ENCODE measurements around the gene ZFHX3. TPM values are rescaled to one million over a fixed set of nuclear protein-coding genes. Genes with fewer than 3 reads are reported as not detected.

ZFHX3 gene
- total RNA-seq, 3 donors from 2014 or later: 13.8 to 36.0 (median 15.5) TPM

DNA sequence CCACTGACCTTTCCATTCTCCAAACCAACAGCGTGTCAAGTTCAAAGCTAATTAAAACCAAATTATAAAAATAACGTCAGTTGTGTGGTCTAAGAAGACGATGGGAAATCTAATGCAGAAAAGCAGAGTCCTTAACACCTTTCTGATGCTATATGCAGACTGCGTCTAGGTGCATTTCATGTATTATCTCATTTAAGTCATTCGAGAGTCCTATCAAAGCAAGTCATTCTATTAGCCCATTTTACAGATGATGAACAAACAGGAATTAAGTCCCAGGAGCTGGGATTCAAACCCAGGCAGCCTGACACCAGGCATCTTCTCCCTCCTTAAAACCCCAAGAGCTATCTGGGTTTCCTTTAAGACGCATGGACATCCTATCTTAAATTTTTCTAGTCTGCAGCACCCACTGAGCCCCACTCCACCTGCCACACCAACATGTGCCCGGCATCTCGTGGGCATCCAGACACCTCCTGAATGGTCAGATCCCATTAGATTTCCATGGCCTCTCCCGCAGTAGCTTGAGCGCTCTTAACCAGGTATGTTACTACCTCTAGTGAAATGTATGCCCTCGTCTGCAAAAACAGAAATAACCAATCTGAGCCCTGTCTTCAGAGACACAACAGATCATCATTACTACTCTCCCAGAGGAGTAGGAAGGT is 115.1 kb downstream of the ZFHX3 start:
- TF ChIP-seq, protein P1, sequence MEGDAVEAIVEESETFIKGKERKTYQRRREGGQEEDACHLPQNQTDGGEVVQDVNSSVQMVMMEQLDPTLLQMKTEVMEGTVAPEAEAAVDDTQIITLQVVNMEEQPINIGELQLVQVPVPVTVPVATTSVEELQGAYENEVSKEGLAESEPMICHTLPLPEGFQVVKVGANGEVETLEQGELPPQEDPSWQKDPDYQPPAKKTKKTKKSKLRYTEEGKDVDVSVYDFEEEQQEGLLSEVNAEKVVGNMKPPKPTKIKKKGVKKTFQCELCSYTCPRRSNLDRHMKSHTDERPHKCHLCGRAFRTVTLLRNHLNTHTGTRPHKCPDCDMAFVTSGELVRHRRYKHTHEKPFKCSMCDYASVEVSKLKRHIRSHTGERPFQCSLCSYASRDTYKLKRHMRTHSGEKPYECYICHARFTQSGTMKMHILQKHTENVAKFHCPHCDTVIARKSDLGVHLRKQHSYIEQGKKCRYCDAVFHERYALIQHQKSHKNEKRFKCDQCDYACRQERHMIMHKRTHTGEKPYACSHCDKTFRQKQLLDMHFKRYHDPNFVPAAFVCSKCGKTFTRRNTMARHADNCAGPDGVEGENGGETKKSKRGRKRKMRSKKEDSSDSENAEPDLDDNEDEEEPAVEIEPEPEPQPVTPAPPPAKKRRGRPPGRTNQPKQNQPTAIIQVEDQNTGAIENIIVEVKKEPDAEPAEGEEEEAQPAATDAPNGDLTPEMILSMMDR (IDR thresholded peaks at IDR 0.05): no peak
- intact Hi-C loops (cut with DNase I, micrococcal nuclease): no loop called here
- DNase-seq (no peak), ATAC-seq (no peak)
- Histone ChIP-seq H3K36me3 (ENCODE audit: low read depth) (no peaks in the 10 kb centered on the region), H3K4me1 (ENCODE audit: low read depth) (peaks cover 4% of the 10 kb centered on the region), H3K4me3 (no peak overlapping the region), H3K9me3 (no peaks in the 10 kb centered on the region)

DNA sequence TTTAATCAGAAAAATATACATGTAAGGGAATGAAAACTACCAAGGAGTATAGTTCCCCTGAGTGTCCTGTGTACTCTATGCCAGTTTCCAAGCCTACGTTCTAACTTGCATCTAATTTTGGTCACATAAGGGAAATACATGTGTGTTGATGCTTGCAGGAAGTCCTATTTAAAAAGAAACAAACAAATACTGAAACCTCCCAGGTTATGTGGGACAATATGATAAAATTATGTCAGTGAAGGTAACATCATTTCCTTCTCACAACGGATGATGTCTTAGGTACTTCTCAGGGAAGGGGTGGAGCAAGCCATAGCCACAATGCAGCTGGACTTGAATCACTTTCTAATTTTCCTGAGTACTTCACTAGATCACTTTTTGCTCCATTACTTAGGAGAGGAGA is 115.9 kb downstream of the ZFHX3 start:
- DNase-seq: no peak

DNA sequence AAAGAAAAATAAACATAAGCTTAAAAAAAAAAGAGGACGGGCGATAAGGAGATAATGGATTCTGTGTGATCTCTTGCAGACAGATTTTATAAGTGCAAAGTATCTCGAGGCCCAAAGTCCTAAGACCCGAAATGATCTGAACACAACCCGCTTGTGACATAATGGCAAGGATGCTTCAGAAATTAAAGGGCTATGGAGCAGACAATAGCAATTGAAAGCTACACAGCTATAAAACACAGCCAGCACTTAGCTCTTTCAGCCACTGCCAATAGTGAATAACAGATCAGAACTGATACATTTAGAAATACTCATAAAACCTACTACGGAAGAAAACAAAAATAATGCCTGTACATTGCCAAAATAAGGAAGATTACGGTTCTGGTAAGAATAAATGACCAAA is 117.5 kb downstream of the ZFHX3 start:
- DNase-seq: no peak
- H3K4me1 ChIP-seq (ENCODE audit: low read depth): peaks cover 4% of the 10 kb centered on the region
- no peak for ATAC-seq
- intact Hi-C loops (cut with DNase I, micrococcal nuclease): no loop called here
- TF ChIP-seq, protein P1 (IDR thresholded peaks at IDR 0.05): no peak
- H3K36me3 ChIP-seq (ENCODE audit: low read depth): no peaks in the 10 kb centered on the region
- H3K9me3 ChIP-seq: no peaks in the 10 kb centered on the region
- no peak overlapping the region for H3K4me3 ChIP-seq

More for the DNA sequence above, 115.9 kb downstream of the ZFHX3 start:
- TF ChIP-seq, protein P1 (IDR thresholded peaks at IDR 0.05): no peak
- Histone ChIP-seq H3K9me3 (no peaks in the 10 kb centered on the region), H3K4me1 (ENCODE audit: low read depth) (peaks cover 4% of the 10 kb centered on the region), H3K4me3 (no peak overlapping the region), H3K36me3 (ENCODE audit: low read depth) (no peaks in the 10 kb centered on the region)
- intact Hi-C loops (cut with DNase I, micrococcal nuclease): no loop called here
- peak; percentile 8 for ATAC-seq

DNA sequence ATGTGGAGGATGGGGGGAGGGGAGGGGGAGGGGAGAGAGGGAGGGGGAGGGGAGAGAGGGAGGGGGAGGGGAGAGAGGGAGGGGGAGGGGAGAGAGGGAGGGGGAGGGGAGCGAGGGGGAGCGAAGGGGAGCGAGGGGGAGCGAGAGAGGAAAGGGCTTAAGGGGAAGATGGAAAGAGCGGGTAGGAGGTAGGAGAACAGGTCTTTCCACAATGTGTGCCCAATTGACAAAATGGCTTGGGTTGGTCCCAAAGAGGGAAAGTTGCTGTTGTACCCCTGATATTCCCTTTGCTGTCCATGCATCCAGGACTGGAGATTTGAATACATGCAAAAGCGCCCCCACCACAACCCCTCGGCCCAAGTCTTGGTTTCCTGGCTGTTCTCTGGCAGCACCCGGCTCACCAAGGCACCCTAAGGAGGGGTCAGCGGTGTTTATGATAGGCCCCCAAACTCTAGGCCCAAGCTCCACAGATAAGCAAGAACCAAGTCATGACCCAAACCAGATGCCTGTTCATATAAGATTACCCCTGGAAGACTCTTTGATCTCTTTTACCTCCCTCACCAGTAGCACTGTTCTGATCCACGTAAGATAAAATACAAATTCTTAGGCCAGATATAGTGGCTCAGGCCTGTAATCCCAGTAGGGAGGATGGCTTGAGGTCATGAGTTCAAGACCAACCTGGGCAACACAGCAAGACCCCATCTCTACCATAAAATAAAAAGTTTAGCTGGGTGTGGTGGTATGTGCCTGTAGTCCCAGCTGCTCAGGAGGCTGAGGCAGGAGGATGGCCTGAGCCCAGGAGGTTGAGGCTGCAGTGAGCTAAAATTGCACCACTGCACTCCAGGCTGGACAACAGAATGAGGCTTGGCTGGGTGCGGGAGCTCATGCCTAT is 119.6 kb downstream of the ZFHX3 start:
- Histone ChIP-seq H3K4me1 (ENCODE audit: low read depth) (no peaks in the 10 kb centered on the region), H3K36me3 (ENCODE audit: low read depth) (no peaks in the 10 kb centered on the region), H3K4me3 (no peak overlapping the region), H3K9me3 (no peaks in the 10 kb centered on the region)
- no peak for DNase-seq
- no peak for ATAC-seq
- intact Hi-C loops (cut with DNase I, micrococcal nuclease): no loop called here
- TF ChIP-seq, protein P1 (IDR thresholded peaks at IDR 0.05): no peak

DNA sequence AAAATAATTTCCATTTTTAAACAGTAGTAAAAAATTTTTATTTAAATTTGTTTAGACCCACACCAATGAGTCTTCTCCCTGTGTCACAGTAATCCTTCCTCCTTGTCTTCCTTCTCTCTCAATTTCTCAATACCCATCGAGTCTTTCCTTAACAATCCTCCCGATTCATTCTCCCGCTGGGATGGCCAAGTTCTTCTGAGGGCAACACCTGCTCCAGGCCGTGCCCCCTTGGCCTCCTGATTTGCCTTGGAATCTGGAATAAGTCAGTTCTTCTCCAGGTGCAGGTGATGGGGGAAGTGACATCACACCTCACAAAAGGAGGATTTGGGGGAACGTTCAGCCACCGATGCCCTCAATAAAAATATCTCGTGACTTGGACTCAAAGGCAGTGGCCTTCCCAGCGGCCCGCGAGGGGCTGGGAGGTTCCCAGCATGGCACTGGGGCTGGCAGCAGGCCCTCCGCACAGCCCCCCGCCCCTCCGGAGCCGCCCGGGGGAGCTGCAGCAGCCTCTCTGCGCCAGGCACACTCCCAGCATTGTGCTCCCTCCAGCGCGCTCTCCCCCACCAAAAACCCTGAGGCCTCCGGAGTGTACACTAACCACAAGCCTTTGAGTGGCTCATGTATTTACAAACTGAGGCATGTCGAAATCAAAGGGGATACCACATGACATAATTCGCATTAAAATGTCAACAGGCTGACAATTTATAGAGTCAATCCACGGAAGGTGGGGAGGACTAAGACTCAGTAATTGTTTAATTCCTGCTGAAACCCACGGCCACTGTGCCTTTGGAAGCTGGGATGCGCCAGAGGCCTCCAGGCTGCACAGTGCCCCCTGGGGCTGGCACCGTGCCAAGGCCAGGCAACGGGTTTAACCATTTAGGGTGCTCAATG is 120.5 kb downstream of the ZFHX3 start:
- peak; percentile 56 for ATAC-seq
- H3K4me3 ChIP-seq: no peak overlapping the region

More for the DNA sequence above, 120.5 kb downstream of the ZFHX3 start:
- no peaks in the 10 kb centered on the region for H3K36me3 ChIP-seq (ENCODE audit: low read depth)
- TF ChIP-seq, protein P1 (IDR thresholded peaks at IDR 0.05): no peak
- intact Hi-C loops (cut with DNase I, micrococcal nuclease): no loop called here
- H3K9me3 ChIP-seq: no peaks in the 10 kb centered on the region
- H3K4me1 ChIP-seq (ENCODE audit: low read depth): no peaks in the 10 kb centered on the region
- DNase-seq: no peak

Data from mucosa of descending colon (tissue), 3 donors.